K562 (cell line): ENCODE results near the gene TTC9B. TPM values are rescaled to one million over a fixed set of nuclear protein-coding genes. Genes with fewer than 3 reads are reported as not detected.

Experiments
- ARID3A ChIP-seq: IDR thresholded peaks from 2 replicates; pipeline ENCODE4 v1.6.1; 2012; ENCODE audit warnings: low read depth, low read length, improper control_type of control experiment, borderline replicate concordance
- BRF2 ChIP-seq: IDR thresholded peaks from 3 replicates; pipeline ENCODE4 v1.6.1; 2011; ENCODE audit warnings: borderline replicate concordance, mild to moderate bottlenecking; ENCODE audit not compliant: insufficient read length, insufficient read depth
- CBFA2T2 ChIP-seq: fragments of 450-650 bp; conservative IDR thresholded peaks from 2 replicates; pipeline ENCODE4 v1.6.1; 2017; ENCODE audit warnings: mild to moderate bottlenecking
- CBFA2T3 ChIP-seq: fragments of 450-650 bp; IDR thresholded peaks from 2 replicates; pipeline ENCODE4 v1.6.1; 2017
- CC2D1A ChIP-seq: fragments of 450-650 bp; IDR thresholded peaks from 2 replicates; pipeline ENCODE4 v1.6.1; 2017; ENCODE audit warnings: mild to moderate bottlenecking
- HMGXB4 ChIP-seq: sonication (generic); formaldehyde crosslinking; IDR thresholded peaks from 2 replicates; pipeline ENCODE4 v1.8.1; 2023; ENCODE audit warnings: mild to moderate bottlenecking, missing genetic modification reagents
- NFXL1 ChIP-seq: fragments of 450-650 bp; formaldehyde crosslinking; IDR thresholded peaks from 2 replicates; pipeline ENCODE4 v1.4.0; 2021; ENCODE audit warnings: mild to moderate bottlenecking
- POU5F1 ChIP-seq: fragments of 150-350 bp; IDR thresholded peaks from 2 replicates; pipeline ENCODE4 v1.6.1; 2014; ENCODE audit warnings: borderline replicate concordance, low read length, low read depth, mild to moderate bottlenecking; ENCODE audit not compliant: partially characterized antibody
- RREB1 ChIP-seq: fragments of 250-450 bp; sonication (Bioruptor Pico); IDR thresholded peaks from 2 replicates; pipeline ENCODE4 v1.4.0; 2020
- ZNF384 ChIP-seq: IDR thresholded peaks from 2 replicates; pipeline ENCODE4 v1.6.1; 2012; ENCODE audit warnings: low read depth, low read length, improper control_type of control experiment
- polyA plus RNA-seq, 8 experiments: library from polyadenylated mRNA; depleted of rRNA in 4 of 8; stranded (reverse) in 5 of 8; unstranded in 3 of 8; fragments of >200 nt; fragmentation: Nextera tagmentation in 2 of 8; fragmentation: Illumina TruSeq in 1 of 8; extraction: Ambion mirVana in 2 of 8; extraction: Trizol in 1 of 8; gene quantifications; 2 replicates each; pipeline versions ENCODE4 v1.2.1 to v1.2.3, GENCODE V29; 2011 to 2014; ENCODE audit warnings: inconsistent platforms in 1 of 8, missing spikeins in 1 of 8
- total RNA-seq, 7 experiments: library from RNA; depleted of rRNA in 6 of 7; stranded (reverse); fragments of >200 nt in 6 of 7; fragmentation: Illumina TruSeq in 2 of 7; extraction: Trizol in 2 of 7; gene quantifications; 2 replicates each; pipeline versions ENCODE4 v1.2.1 to v1.2.3, GENCODE V29; 2011 to 2021; ENCODE audit warnings: low replicate concordance in 1 of 7
- TF ChIP-seq, protein P1 (sequence below): fragments of 200-800 bp; sonication (Bioruptor generic); IDR thresholded peaks from 2 replicates; pipeline ENCODE4 v1.6.1; 2016; ENCODE audit warnings: missing genetic modification characterization, missing compliant biosample characterization

Gene TTC9B
- total and polyA plus RNA-seq, 9 of the 15 experiments (the other 6 are each of a cell fraction or from before 2014, with no cell fraction given) = 0.06 to 0.14 TPM; not detected in 7

DNA sequence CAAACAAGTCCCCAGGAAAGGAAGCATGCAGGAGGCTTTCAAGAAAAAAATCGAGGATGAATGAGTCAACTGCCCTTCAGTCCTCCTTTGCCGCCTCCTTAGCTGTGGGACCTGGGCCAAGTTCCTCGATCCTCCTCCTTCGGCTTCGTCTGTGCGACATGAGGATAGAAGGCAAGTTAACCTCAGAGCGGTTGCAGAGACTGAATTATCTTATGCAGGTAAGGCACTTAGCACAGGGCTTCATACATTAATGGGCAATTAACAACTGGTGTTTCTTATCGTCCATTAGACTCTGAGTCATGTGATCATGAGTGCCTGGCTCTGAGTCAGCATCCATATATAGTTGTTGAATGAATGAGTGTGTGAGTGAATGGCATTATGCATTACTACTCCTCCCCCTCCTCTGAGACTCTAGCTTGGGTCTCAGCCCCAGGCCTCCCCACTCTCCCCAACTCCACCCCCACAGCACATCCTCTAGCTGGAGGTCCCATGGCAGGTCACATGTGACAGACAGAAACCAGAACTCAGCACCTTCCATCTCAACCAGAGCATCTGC, 1.6 kb upstream of the TTC9B start (continued):
- TF ChIP-seq, protein P1, sequence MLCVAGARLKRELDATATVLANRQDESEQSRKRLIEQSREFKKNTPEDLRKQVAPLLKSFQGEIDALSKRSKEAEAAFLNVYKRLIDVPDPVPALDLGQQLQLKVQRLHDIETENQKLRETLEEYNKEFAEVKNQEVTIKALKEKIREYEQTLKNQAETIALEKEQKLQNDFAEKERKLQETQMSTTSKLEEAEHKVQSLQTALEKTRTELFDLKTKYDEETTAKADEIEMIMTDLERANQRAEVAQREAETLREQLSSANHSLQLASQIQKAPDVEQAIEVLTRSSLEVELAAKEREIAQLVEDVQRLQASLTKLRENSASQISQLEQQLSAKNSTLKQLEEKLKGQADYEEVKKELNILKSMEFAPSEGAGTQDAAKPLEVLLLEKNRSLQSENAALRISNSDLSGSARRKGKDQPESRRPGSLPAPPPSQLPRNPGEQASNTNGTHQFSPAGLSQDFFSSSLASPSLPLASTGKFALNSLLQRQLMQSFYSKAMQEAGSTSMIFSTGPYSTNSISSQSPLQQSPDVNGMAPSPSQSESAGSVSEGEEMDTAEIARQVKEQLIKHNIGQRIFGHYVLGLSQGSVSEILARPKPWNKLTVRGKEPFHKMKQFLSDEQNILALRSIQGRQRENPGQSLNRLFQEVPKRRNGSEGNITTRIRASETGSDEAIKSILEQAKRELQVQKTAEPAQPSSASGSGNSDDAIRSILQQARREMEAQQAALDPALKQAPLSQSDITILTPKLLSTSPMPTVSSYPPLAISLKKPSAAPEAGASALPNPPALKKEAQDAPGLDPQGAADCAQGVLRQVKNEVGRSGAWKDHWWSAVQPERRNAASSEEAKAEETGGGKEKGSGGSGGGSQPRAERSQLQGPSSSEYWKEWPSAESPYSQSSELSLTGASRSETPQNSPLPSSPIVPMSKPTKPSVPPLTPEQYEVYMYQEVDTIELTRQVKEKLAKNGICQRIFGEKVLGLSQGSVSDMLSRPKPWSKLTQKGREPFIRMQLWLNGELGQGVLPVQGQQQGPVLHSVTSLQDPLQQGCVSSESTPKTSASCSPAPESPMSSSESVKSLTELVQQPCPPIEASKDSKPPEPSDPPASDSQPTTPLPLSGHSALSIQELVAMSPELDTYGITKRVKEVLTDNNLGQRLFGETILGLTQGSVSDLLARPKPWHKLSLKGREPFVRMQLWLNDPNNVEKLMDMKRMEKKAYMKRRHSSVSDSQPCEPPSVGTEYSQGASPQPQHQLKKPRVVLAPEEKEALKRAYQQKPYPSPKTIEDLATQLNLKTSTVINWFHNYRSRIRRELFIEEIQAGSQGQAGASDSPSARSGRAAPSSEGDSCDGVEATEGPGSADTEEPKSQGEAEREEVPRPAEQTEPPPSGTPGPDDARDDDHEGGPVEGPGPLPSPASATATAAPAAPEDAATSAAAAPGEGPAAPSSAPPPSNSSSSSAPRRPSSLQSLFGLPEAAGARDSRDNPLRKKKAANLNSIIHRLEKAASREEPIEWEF = no peak
- TF ChIP-seq CBFA2T3 = peak; percentile 29; the same call in 1 of the 2 replicates
- TF ChIP-seq HMGXB4 (CRISPR knock-in tag) = no peak
- TF ChIP-seq ARID3A = no peak
- TF ChIP-seq RREB1 (CRISPR knock-in tag) = no peak
- TF ChIP-seq CBFA2T2 = peak; percentile 33; the same call in 1 of the 2 replicates
- no peak for TF ChIP-seq BRF2
- TF ChIP-seq NFXL1 = no peak
- no peak for TF ChIP-seq CC2D1A
- peak; percentile 32; the same call in 1 of the 2 replicates for TF ChIP-seq ZNF384
- TF ChIP-seq POU5F1 = no peak
